NOMO-1 treated with dmso at 0.1 percent for 144 hours (cell line): ENCODE data around the gene TBX4.

Experiments used
- DNase-seq: peaks from one replicate; lab custom pipeline; 2025; ENCODE audit not compliant: unreplicated experiment; lab: John Stamatoyannopoulos, UW

Gene TBX4

DNA sequence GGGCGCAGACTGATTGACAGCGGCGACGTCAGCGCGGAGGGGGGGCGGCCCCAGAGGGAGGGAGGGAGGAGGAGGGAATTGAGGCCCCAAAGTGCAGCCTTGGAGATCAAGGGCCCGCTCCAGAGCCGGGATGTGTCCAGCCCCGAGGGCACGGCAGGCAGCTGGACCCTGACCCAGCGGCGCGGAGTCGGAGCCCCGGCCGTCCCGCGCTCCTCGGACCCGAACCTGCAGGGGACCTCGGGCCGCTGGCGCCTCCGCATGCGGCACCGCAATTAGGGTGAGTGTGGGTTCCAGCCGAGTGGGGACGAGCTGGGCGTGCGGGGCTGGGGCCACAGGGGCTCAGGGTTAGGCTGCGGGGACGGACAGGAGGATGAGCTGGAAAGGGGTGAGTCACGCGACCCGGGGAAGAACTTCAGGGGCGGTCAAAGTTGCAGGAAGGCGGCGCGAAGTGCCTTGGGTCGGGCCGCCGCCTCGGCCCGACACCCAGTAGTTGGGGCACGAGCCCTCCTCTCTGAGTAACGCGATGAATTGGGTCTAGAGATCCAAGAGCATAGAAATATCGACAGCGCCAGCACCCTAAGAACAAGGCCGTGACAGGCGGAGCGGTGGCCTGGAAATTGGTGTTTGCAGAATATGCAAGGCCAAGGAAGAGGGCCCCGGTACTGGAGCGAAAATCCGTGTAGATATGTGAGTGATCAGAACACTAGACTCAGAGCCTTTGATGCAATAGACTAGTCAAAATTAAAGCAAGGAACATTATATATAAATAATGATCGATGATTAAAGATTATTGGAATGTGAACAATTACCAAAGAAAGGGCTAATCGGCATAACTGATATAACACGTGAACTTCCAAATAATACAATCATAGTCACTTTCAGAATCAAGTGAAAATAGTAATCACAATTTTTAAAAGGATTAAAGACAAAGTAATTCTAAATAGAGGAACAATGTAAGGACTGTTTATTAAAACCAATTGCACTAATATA, at the start of gene TBX4:
TBX4 (plus strand) TSS at position 122 of the 990 bp plus-strand sequence. CDS start 4,069 bp downstream, outside the sequence.
- DNase-seq = no peak

DNA sequence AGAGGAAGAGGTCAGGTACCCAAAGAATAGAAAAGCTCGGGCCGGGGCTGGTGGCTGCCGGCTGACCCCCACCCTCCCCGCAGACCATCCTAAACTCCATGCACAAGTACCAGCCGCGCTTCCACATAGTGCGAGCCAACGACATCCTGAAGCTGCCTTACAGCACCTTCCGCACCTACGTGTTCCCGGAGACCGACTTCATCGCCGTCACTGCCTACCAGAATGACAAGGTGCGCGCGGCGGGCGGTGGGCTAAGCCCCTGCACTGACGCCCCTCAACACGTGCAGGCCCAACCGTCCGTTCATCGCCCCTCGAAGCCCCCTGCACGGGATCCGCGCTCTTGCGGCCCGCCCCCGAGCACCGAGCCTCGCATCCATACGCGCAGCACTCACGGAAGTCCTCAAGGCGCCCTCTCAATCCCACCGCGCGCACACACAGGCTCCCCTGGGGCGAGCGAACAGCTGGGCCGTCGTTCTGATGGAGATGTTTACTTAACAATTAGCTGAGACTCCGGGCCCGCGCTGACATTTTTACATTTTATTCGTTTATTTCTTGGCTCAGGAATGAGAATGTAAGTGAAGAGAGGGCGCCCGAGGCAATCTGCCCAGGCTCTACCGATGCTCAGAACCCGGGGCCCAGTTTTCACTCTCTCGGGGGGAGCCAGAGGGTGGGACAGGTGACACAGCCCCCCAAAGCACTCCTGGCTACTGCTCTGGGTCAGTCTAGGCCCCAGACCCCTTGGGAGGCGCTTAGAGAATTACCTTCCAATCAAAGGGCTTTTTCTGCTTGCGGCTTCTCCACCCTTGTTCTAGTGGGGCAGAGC, 49.0 kb upstream of the TBX4 start:
- DNase-seq = no peak

DNA sequence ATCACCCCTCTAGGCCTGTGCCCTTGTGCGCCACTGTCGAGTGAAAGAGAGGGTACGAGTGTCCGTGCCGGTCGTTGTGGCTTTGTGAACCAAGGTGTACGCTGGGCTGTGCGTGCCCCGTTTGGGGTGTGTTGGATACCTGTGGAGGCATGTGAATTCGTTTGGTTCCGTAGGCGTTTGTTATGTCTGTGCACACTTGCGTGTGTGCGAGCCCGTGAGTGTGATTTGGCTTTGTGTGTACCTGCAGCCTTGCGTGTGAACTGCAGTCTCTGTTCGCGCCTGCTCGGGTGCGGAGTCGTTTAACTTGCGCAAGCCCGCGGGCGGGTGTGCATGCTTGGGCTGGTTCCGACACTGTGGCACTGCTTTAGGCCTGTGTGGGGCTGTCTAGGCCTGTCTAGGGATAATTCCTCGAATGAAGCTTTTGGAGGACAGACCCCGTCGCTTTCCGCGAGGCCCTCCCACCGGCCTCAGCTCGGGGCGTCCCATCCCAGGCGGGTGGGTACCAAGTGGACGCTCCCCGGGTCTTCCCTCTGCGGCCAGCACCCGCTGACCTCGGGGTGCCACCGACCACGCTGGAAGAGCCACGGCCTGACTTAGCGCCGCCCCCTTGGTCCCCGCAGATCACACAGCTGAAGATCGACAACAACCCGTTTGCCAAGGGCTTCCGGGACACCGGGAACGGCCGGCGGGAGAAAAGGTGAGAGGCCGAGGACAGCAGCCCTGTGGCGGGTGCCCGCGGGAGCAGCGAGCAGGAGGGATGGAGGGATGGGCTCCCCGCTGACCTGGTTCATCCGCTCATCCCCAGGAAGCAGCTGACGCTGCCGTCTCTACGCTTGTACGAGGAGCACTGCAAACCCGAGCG, 48.2 kb upstream of the TBX4 start:
- no peak for DNase-seq

DNA sequence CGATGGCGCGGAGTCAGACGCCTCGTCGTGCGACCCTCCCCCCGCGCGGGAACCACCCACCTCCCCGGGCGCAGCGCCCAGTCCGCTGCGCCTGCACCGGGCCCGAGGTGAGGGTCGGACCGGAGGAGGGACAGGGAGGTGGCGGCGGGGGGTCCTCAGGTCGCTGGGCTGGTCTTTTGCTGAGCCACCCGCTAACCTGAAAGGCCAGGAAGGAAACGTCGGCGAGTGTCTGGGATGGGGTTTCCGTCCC, 47.6 kb upstream of the TBX4 start:
- no peak for DNase-seq

DNA sequence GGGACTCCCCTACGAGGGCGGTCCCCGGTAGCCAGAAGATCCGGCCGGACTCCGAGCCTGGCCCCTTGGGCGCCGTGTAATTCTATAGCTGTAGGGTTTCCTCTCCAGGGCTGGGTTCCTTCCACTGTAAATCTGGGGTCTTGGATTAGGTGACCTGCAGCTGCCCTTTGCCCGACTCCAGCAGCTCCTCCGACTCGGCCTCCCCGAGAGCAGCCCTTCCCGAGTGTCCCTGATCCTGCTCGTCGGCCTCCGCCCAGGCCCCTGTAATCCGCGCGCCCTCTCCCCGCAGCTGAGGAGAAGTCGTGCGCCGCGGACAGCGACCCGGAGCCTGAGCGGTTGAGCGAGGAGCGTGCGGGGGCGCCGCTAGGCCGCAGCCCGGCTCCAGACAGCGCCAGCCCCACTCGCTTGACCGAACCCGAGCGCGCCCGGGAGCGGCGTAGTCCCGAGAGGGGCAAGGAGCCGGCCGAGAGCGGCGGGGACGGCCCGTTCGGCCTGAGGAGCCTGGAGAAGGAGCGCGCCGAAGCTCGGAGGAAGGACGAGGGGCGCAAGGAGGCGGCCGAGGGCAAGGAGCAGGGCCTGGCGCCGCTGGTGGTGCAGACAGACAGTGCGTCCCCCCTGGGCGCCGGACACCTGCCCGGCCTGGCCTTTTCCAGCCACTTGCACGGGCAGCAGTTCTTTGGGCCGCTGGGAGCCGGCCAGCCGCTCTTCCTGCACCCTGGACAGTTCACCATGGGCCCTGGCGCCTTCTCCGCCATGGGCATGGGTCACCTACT, 47.1 kb upstream of the TBX4 start:
- no peak for DNase-seq

DNA sequence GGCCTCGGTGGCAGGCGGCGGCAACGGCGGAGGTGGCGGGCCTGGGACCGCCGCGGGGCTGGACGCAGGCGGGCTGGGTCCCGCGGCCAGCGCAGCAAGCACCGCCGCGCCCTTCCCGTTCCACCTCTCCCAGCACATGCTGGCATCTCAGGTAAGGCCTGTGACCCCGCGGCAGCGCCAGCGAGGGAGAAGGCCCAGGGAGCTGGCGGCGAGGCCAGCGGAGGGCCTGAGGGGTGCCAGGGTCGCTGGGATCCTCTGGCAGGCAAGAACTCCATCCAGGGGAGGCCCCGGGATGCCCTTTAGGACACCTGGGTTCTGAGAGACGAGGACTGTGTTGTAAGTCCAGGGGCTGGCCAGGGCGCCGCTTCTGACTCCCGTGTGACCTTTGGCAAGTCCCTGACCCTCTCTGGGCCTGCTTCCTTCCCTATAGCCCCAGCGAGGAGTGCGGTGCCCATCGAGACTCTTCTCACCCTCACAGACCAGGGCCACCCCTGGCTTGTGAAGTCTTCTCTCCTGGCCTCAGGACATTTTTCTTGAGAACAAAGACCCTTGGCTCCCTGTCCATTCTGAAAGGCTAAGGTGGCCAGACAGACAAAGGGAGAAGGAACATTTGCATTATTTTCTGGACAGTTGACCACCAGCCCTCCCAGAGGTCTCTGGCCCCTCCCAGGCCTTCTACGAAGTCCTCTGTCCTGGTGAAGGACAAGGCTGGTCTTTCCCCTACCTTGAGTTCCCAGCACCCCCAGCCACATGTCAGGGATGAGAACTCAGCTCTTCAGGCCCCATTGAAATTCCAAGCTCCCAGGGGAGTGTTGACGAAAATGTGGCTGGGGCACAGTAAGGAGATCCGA, 46.3 kb upstream of the TBX4 start:
- DNase-seq = no peak

DNA sequence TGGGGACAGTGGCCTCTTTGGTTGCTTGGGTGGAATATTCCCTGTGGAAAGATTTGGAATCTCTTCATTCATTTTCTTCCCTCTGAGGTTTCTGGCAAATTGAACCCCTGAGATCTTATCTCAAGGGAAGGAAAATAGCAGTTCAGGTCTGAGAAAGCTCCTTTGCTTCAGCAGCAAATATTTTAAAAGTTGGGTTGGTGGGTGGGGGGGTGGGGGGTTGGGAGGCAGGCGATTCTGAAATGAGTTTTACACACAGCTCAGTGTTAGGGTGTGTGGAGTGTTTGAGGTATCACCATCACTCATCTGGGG, 45.7 kb upstream of the TBX4 start:
- no peak for DNase-seq

DNA sequence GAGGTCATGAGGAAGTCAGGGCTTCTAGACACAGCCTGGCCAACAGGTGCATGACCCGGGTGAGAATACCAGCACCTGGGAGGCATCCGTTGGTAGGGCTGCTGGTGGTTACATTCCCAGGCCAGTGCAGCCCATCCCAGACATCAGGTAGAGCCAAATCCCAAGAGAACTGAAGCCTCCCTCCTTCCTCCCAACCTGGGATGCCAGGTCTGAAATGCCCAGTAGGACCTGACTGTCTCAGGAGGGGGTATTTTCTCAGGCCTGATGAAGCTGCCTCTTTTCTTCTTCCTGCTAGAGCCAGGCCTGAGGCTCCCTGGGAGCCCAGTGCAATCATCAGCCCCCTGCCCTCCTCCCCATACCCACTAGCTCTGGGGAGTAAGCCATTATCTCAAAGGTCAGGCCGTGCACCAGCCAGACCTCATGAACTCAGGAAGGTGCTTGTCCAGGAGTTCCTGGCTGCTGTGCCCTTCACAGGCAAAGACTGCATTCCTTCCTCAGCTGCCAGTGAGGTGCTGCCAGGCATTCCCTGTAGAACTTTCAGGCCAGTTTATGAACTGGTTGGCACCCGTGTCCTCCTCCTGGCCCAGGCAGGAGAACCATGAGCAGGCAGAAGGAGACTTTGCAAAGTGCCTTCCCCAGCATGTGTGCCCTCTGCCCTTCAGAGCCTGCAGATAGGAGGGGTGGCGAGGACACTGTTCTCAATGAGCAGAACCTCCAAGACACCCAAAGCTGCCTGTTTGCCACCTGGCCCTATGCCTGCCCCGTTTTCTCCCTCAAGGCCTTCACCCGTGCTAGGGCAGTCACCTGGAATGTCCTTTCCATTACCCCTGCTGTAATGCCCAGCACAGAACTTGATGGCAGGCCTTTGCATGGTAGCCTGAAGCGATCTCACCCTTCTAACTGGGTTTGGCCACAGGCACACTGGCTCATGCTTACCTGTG, 45.0 kb upstream of the TBX4 start:
- DNase-seq = no peak

DNA sequence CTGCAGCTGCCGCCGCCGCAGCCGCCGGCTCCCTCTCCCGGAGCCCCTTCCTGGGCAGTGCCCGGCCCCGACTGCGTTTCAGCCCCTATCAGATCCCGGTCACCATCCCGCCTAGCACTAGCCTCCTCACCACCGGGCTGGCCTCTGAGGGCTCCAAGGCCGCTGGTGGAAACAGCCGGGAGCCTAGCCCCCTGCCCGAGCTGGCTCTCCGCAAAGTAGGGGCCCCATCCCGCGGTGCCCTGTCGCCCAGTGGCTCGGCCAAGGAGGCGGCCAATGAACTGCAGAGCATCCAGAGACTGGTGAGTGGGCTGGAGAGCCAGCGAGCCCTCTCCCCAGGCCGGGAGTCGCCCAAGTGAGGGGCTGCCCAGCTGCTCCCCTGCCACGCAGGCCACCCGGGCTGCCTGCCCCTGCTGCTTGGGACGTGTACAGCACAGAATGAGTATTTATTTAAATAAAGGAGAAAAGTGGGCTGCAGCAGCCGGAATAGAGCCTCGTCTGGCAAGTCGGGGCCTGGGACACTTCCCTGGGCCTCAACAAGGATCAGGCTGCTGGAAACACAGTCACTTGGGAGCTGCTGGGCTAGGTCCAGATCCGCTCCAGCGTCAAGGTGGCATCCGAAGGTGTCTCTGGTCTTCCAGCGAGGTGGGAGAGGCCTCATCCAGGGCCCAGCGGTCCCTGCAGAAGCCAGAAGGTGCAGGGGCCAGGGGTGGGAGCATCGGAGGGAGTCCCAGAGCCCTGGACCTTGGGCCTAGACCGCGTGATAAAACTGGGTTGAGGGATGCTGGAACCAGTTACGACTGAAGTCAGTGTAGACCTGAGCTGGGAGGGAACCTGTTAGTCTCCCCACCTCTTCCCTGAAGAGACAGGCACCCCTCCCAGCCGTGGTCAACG, 43.8 kb upstream of the TBX4 start:
- no peak for DNase-seq

DNA sequence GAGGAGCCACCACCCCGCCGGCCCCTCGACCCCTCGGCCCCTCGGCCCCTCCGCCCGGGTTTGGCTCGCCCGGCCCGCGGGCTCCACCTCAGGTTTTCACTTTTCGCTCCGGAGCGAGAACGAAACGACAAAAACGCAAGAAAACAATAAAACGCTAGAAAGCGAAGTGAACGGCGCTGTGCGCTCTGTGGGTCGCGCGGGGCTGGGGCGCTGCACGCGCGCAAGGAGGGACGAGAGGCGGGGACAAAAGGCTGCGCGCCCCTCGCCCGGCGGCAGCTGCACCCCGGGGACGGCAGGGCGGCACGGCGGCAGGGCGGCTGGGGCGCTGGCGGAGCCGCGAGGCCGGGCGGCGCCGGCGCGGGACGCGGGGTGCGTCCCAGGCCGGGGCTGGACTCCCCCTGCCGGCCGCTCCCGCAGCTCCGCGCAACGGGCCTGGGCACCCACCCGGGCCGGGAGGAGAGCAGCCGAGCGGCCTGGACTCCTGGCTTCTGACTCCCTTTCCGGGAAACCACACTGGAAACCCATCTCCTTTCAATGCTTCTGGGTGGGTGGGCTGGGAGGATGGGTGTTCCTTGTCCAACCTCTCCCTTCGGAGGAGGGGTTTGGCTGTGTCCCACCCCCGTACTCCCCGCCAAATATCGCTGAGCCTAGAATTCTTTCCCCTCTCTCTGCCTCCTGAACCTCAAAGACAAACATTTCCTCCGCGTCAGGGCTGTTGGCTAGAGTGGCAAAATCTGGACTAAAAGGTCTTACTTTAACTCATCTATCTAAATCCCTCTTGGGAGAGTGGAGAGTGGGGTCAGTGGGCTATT, 42.7 kb upstream of the TBX4 start:
- no peak for DNase-seq

DNA sequence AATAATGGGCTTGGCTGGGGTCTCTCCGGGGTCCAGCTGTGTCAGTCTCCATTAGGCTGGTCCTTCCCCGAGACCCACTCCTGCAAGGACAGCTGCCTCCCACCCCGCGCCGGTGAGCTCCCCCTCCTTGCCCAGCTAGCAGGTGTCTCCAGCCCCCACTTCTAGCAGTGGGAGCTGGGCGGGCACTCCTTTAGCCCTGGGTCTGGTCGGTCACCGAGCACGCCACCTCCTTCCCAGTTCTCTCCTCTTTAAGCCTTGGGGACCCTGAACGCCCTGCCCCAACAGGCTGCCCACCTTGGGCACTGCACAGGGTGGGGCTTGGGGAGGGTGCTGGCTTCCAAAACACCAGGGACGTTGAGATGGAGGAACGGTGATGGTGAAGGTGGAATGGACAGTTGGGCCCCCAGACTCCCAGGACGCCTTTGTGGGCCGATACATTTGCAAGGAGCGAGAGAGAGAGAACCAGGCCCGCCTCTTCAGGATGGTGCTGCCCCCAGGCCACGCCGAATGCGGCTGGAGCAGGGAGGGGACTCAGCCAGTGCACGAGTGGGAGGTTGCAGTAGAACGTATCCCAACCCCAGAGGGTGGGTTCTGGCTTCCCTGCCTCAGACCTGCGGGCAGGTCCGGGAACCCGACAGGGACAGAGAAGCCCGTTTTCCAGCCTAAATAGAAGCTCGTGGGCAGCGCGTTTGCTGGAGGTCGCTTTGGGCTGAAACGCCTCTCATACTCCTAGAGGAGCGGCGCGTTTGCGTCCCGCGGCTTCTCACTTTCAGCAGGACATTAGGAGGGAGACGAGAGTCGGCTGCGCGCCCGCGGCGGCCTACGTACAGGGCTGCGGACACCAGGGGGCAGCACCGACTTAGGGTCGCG, 41.8 kb upstream of the TBX4 start:
- peak; percentile 41 for DNase-seq

DNA sequence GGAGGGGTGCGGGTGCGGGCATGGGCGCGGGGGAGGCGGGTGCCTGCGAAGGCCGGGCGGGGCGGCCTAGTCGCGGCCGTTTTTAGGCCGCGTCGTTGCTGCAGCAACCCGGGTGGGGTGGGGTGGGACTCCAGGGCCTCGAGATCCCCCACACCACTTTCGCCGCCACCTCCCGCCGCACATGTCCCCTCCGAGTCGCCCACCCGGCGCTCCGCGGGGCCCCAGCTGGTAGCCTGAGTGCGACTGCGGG, 41.3 kb upstream of the TBX4 start:
- no peak for DNase-seq

DNA sequence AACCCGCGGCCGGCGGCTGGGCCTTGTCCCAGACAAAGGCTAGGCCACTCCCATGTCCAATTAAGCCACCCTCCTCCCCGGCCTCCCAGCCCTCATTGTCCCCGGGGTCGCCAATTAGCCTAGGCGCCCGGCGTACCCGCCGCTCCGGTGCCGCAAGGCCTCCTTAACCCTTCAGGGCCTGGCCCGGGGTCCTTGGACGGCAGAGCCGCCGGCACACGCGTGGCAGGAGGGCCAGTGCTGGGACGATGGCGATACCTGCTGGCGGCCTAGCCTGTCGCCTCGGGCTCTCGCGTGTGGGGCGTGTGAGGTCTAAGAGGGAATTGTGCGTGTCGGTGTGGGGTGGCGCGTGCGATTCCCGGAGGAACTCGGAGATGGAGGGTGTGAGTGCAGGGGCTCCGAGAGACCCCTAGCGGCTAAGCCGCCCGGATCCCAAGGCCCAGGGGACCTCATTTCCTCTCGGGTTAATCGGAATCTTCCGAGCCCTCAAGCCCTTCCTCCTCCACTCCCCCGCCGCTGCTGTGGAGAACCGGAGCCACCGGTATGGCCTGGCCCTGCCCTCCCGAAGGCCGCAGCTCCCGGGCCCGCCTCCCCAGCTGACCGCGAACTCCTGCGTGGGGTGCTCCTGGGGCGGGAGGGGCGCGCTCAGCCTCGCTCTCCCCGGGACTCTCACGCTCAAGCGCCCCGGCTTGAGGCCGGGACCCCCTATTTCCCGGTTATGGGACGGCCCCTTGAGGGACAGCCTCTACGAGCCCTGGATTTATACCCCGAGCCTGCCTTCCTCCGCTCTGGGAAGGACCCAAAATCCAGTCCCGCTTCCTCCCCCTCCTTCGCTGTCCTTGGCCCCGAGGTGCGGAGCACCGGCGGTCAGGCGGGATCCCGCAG, 40.7 kb upstream of the TBX4 start:
- peak; percentile 54 for DNase-seq

DNA sequence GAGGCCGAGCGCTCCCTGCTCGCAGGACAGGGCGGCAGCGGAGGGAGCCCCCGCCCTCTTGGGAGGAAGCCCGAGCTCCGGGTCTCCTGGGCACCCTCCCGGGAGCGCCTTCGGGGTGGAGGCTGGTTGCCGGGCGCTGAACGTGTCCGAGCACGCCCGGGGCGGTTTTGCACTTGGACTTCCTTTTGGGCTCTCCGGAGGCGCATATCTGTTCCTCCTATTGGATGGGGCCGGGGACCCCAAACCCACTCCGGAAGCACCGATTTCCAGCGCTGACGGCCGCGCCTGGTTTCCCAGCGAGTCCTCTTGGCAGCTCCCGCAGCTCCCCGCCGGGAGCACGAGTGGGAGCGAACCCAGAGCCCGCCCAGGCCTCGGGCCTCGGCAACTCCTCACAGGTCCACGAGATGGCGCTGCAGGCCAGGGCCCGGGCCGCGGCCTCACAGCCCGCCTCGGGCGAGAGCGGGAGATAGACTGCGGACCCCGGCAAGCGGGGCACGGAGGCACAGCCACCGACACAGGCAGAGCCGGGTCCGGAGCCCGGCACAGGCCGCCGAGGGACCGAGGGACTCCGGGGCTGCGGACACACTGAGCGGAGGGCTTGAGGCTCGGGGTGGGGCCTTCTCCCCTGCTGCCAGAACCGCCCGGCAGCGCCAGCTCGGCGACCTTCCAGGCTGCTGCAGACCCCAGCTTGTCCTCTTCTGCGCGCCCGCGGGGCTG, 39.9 kb upstream of the TBX4 start:
- DNase-seq = peak; percentile 79
